H1 (cell line): ENCODE data around the gene ZDHHC11. TPM values are rescaled to one million over a fixed set of nuclear protein-coding genes. Genes with fewer than 3 reads are reported as not detected.

Experiments
- CTCF ChIA-PET: fragments of 300-600 bp; sonication (Branson Sonifier 250); formaldehyde crosslinking; loops from one replicate; lab custom pipeline; 2021; ENCODE audit not compliant: partially characterized antibody; lab: Charles Lee
- POLR2A ChIA-PET: fragments of 300-600 bp; sonication (Branson Sonifier 250); formaldehyde crosslinking; loops from one replicate; lab custom pipeline; 2021; ENCODE audit warnings: inconsistent platforms; ENCODE audit not compliant: partially characterized antibody; lab: Charles Lee
- DNase-seq, 2 experiments: peaks; one replicate each; pipeline versions ENCODE4 v3.0.0 to v3.0.0-alpha.2; 2010 to 2022; ENCODE audit warnings: low spot score in 2 of 2, low read depth in 1 of 2, mixed read lengths in 1 of 2
- FAIRE-seq: peaks from 2 replicates; lab custom pipeline; 2011; peaks lifted over from hg19 to GRCh38; lab: Jason Lieb, UNC
- H2AFZ ChIP-seq: 2 replicates; pipeline ENCODE4 v1.8.1; 2012; ENCODE audit warnings: low read length, inconsistent platforms
- H2AK5ac ChIP-seq: 2 replicates; pipeline ENCODE4 v1.6.1; 2013; ENCODE audit warnings: low read depth, low read length
- H2BK120ac ChIP-seq: replicated peaks from 2 replicates; pipeline ENCODE3; 2013; ENCODE audit warnings: low read depth, low read length, inconsistent platforms
- H2BK12ac ChIP-seq: 2 replicates; pipeline ENCODE4 v1.6.1; 2013; ENCODE audit warnings: low read depth, low read length
- H2BK15ac ChIP-seq: 2 replicates; pipeline ENCODE4 v1.6.1; 2013; ENCODE audit warnings: low read length
- H2BK20ac ChIP-seq: 2 replicates; pipeline ENCODE4 v1.6.1; 2013; ENCODE audit warnings: low read length
- H2BK5ac ChIP-seq: 2 replicates; pipeline ENCODE4 v1.6.1; 2013; ENCODE audit warnings: low read depth, low read length
- H3K14ac ChIP-seq: 2 replicates; pipeline ENCODE4 v1.6.1; 2013; ENCODE audit warnings: inconsistent platforms; ENCODE audit not compliant: insufficient read length
- H3K18ac ChIP-seq: 2 replicates; pipeline ENCODE4 v1.6.1; 2013; ENCODE audit warnings: low read length; ENCODE audit errors: extremely low read depth
- H3K23ac ChIP-seq: 2 replicates; pipeline ENCODE4 v1.6.1; 2013; ENCODE audit warnings: inconsistent platforms; ENCODE audit not compliant: insufficient read length
- H3K23me2 ChIP-seq: 2 replicates; pipeline ENCODE4 v1.6.1; 2013; ENCODE audit warnings: low read depth, low read length
- H3K27ac ChIP-seq: 2 replicates; pipeline ENCODE4 v1.6.1; 2011; ENCODE audit warnings: low read depth, low read length, inconsistent platforms
- H3K27me3 ChIP-seq, 4 experiments: replicated peaks in 1 of 4; 1 replicate in 1 of 4; 2 replicates in 3 of 4; pipeline versions ENCODE4 v1.6.1 to v1.8.1; 2011 to 2013; ENCODE audit warnings: low read length in 3 of 4, mild to moderate bottlenecking in 3 of 4, inconsistent platforms in 2 of 4, mixed read lengths in 2 of 4, moderate library complexity in 1 of 4; ENCODE audit not compliant: control insufficient read depth in 3 of 4, insufficient read depth in 3 of 4; ENCODE audit errors: extremely low read depth in 1 of 4
- H3K36me3 ChIP-seq, 4 experiments: 2 replicates each; pipeline versions ENCODE4 v1.6.1 to v1.8.1; 2011 to 2013; ENCODE audit warnings: mild to moderate bottlenecking in 4 of 4, low read length in 3 of 4, moderate library complexity in 2 of 4, control low read depth in 1 of 4, inconsistent platforms in 1 of 4; ENCODE audit not compliant: insufficient read depth in 4 of 4, control insufficient read depth in 2 of 4
- H3K4ac ChIP-seq: replicated peaks from 2 replicates; pipeline ENCODE3; 2013; ENCODE audit warnings: low read length, low read depth, mixed read lengths, inconsistent platforms; ENCODE audit not compliant: insufficient read length
- H3K4me1 ChIP-seq, 4 experiments: replicated peaks in 1 of 4; 1 replicate in 1 of 4; 2 replicates in 3 of 4; pipeline versions ENCODE4 v1.6.1 to v1.8.1; 2011 to 2013; ENCODE audit warnings: low read length in 3 of 4, inconsistent platforms in 2 of 4, mixed read lengths in 1 of 4; ENCODE audit not compliant: insufficient read depth in 4 of 4, control insufficient read depth in 3 of 4
- H3K4me2 ChIP-seq, 2 experiments: 2 replicates each; pipeline versions ENCODE4 v1.6.1 to v1.8.1; 2011 to 2013; ENCODE audit warnings: low read depth in 2 of 2, low read length in 2 of 2, control low read depth in 1 of 2, inconsistent platforms in 1 of 2, mild to moderate bottlenecking in 1 of 2; ENCODE audit not compliant: insufficient read depth in 1 of 2
- H3K4me3 ChIP-seq, 4 experiments: fragments of 200-600, 300-600 bp in 1 of 4; sonication (generic), shearing (Covaris generic), sonication (Bioruptor Twin) in 1 of 4; 2 replicates each; pipeline versions ENCODE4 v1.5.1 to v1.8.1; 2011 to 2016; ENCODE audit warnings: low read length in 4 of 4, low read depth in 3 of 4, control low read depth in 2 of 4, inconsistent platforms in 2 of 4, mild to moderate bottlenecking in 2 of 4, mixed read lengths in 1 of 4, moderate library complexity in 1 of 4; ENCODE audit not compliant: insufficient read depth in 2 of 4; ENCODE audit errors: extremely low read depth in 1 of 4
- H3K56ac ChIP-seq: replicated peaks from 2 replicates; pipeline ENCODE3; 2013; ENCODE audit warnings: low read depth, mild to moderate bottlenecking, mixed read lengths, low read length, inconsistent platforms; ENCODE audit not compliant: insufficient read length
- H3K79me1 ChIP-seq: 2 replicates; pipeline ENCODE4 v1.6.1; 2013; ENCODE audit warnings: low read depth, low read length, control low read depth
- H3K79me2 ChIP-seq, 2 experiments: 2 replicates each; pipeline versions ENCODE4 v1.6.1 to v1.8.1; 2012 to 2013; ENCODE audit warnings: low read length in 2 of 2, mild to moderate bottlenecking in 2 of 2, inconsistent platforms in 1 of 2; ENCODE audit not compliant: insufficient read depth in 2 of 2, control insufficient read depth in 1 of 2
- H3K9ac ChIP-seq, 4 experiments: replicated peaks in 1 of 4; 1 replicate in 1 of 4; 2 replicates in 3 of 4; pipeline versions ENCODE4 v1.6.1 to v1.8.1; 2011 to 2013; ENCODE audit warnings: low read depth in 3 of 4, low read length in 3 of 4, control low read depth in 2 of 4, mild to moderate bottlenecking in 2 of 4, moderate library complexity in 2 of 4, inconsistent platforms in 1 of 4; ENCODE audit errors: extremely low read depth in 1 of 4
- H3K9me3 ChIP-seq, 2 experiments: 2 replicates each; pipeline versions ENCODE4 v1.6.1 to v1.8.1; 2012 to 2013; ENCODE audit warnings: mild to moderate bottlenecking in 2 of 2, moderate library complexity in 2 of 2, control low read depth in 1 of 2, inconsistent platforms in 1 of 2, low read depth in 1 of 2, low read length in 1 of 2, mixed read lengths in 1 of 2; ENCODE audit not compliant: insufficient read depth in 2 of 2
- H4K20me1 ChIP-seq, 2 experiments: replicated peaks in 1 of 2; 2 replicates each; pipeline versions ENCODE3 to v1.8.1; 2011 to 2013; ENCODE audit warnings: inconsistent platforms in 2 of 2, low read length in 2 of 2, mild to moderate bottlenecking in 1 of 2; ENCODE audit not compliant: insufficient read depth in 2 of 2, control insufficient read depth in 1 of 2
- H4K5ac ChIP-seq: 2 replicates; pipeline ENCODE4 v1.6.1; 2013; ENCODE audit warnings: low read length, low read depth, mixed read lengths, inconsistent platforms; ENCODE audit not compliant: insufficient read length
- H4K8ac ChIP-seq: 2 replicates; pipeline ENCODE4 v1.8.0; 2013; ENCODE audit warnings: mild to moderate bottlenecking, moderate library complexity, low read length, inconsistent platforms; ENCODE audit not compliant: insufficient read depth; ENCODE audit errors: extremely low read depth
- H4K91ac ChIP-seq: replicated peaks from 2 replicates; pipeline ENCODE3; 2013; ENCODE audit warnings: low read length, mixed read lengths, inconsistent platforms; ENCODE audit not compliant: insufficient read length
- GABPA ChIP-seq: IDR thresholded peaks from 2 replicates; pipeline ENCODE4 v1.6.1; 2011; ENCODE audit warnings: mild to moderate bottlenecking, low read length, moderate library complexity, borderline replicate concordance; ENCODE audit not compliant: insufficient read depth
- POLR2AphosphoS5 ChIP-seq: IDR thresholded peaks from 2 replicates; pipeline ENCODE4 v1.6.1; 2011; ENCODE audit warnings: low read depth, low read length
- RFX5 ChIP-seq: IDR thresholded peaks from 2 replicates; pipeline ENCODE4 v1.6.1; 2011; ENCODE audit warnings: low read depth, low read length, improper control_type of control experiment, borderline replicate concordance
- whole genome bisulfite sequencing, 2 experiments: shearing (Covaris generic) in 1 of 2; methylation state at CpG; one replicate each; pipeline versions ENCODE4 v1.1.6 to v1.1.7; 2013 to 2015; ENCODE audit warnings: low lambda C conversion rate in 2 of 2, mixed read lengths in 2 of 2, inconsistent platforms in 1 of 2, low coverage in 1 of 2, missing lambda C conversion rate in 1 of 2; ENCODE audit not compliant: insufficient replicate concordance in 2 of 2, insufficient coverage in 1 of 2, insufficient read length in 1 of 2; ENCODE audit errors: extremely low coverage in 1 of 2, missing lambda C conversion rate in 1 of 2; 5-methylcytosine and 5-hydroxymethylcytosine counted together
- polyA plus RNA-seq, 7 experiments: library from polyadenylated mRNA; depleted of rRNA in 3 of 7; stranded (reverse) in 5 of 7; unstranded in 2 of 7; fragments of >200 nt in 5 of 7; fragments of 200-250 nt in 2 of 7; gene quantifications; 1 replicate in 5 of 7; 2 replicates in 1 of 7; 4 replicates in 1 of 7; pipeline versions ENCODE4 v1.2.1 to v1.2.3, GENCODE V29; 2011 to 2013; ENCODE audit warnings: missing spikeins in 2 of 7, mixed read lengths in 2 of 7
- total RNA-seq: library from RNA; stranded (reverse); fragmentation: NEBNext Ultra II Directional; extraction: Animal tissue kit (Norgen Biotek cat#: 25700); gene quantifications from 2 replicates; pipeline ENCODE4 v1.2.1, GENCODE V29; 2021

Gene ZDHHC11
- total and polyA plus RNA-seq, 2 of the 8 experiments (the other 6 are each of a cell fraction or from before 2014, with no cell fraction given): 4.7 to 16.6 TPM

DNA sequence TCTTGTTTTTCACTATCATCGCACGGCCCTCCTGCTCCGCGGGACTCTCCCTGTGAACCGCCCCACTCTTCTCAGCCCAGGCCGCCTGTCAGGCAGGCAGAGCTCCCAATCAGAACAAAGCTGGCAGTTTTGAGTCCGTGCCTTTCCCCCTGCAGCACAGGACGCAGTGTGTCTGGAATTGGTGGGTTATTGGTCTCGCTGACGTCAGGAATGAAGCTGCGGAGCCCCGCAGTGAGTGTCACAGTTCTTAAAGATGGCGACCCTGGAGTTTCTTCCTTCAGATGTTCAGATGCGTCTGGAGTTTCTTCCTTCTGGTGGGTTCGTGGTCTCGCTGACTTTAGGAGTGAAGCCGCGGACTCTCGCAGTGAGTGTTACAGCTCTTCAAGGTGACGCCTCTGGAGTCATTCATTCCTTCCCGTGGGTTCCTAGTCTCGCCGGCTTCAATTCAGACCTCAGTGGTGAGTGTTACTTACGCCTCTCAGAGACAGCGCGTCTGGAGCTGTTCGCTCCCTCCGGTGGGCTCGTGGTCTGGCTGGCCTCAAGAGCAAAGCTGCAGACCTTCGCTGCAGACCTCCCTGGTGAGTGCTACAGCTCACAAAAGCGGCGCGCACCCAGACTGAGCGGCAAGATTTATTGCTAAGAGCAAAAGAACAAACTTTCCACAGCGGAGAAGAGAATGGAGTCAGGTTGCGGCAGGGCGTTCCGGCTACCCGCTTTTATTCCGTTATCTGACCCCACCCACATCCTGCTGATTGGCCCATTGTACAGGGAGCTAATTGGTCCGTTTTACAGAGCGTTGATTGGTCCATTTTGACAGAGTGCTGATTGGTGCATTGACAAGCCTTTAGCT is 73.7 kb downstream of the ZDHHC11 start:
- Histone ChIP-seq H3K27me3 (no peaks in the 10 kb centered on the region; a peak in 2 of 7 replicates), H2BK20ac (no peak overlapping the region), H3K56ac (no peak overlapping the region), H4K91ac (no peak overlapping the region), H2BK12ac (no peak overlapping the region), H3K14ac (no peak overlapping the region), H2AK5ac (no peak overlapping the region), H3K79me2 (no peaks in the 10 kb centered on the region), H2BK15ac (no peak overlapping the region), H3K4ac (no peak overlapping the region), H3K79me1 (no peaks in the 10 kb centered on the region; the same call in 1 of the 2 replicates), H2AFZ (no peak overlapping the region), H2BK120ac (no peak overlapping the region), H3K9me3 (no peaks in the 10 kb centered on the region; a peak in 1 of 4 replicates), H3K4me1 (no peaks in the 10 kb centered on the region; a peak in 1 of 7 replicates), H4K8ac (peak overlapping the region; percentile 75; the same call in 1 of the 2 replicates), H3K23ac (no peak overlapping the region), H3K9ac (no peak overlapping the region), H3K4me2 (no peak overlapping the region), H3K4me3 (no peak overlapping the region), H3K18ac (0 out of 2 replicates have a peak overlapping the region, but pooled peaks have one; percentile 27), H4K20me1 (peaks cover 0 to 2% of the 10 kb centered on the region in 2 experiments), H3K27ac (no peak overlapping the region), H4K5ac (no peak overlapping the region), H3K23me2 (no peaks in the 10 kb centered on the region), H2BK5ac (no peak overlapping the region), H3K36me3 (no peaks in the 10 kb centered on the region)
- CTCF ChIA-PET: interaction anchor here (0.7 to 3.4 kb wide), 6 partner anchors 12 to 107 kb away, joined by 3 to 19 read pairs (median 4); no protein-coding TSS in a partner anchor
- FAIRE-seq (no peak), DNase-seq (peak in 1 of 2 experiments; percentile 41)
- POLR2A ChIA-PET: interaction anchor here (0.6 to 2.0 kb wide), 2 partner anchors 93 to 499 kb away, joined by 3 to 6 read pairs; no protein-coding TSS in a partner anchor
- 90% methylated on average over 42 of the region's 42 CpGs; no CpG with 5 or more reads in 1 of the 2 experiments for WGBS, 2 experiments
- TF ChIP-seq RFX5: no peak
- TF ChIP-seq GABPA: no peak
- TF ChIP-seq POLR2AphosphoS5: no peak
